HG03060 (cell line): ENCODE data around the gene ARHGAP40.
"Not testable (repeated sequence)": the region's sequence is repeated elsewhere in the genome, so short reads cannot be mapped to it uniquely, and the experiment has no call there.

Source experiments
- ATAC-seq: cut with Tn5 transposase; IDR thresholded peaks from one replicate; pipeline ENCODE4 v1.9.1; 2021; ENCODE audit warnings: low read depth, moderate number of reproducible peaks; ENCODE audit not compliant: unreplicated experiment

Gene ARHGAP40

GRCh38 chr20:38586181-38586525, 15.5 kb upstream of the ARHGAP40 start:
- no peak for ATAC-seq

GRCh38 chr20:38588303-38588702, 13.3 kb upstream of the ARHGAP40 start:
- ATAC-seq: no peak

- ATAC-seq: no peak
These were observed 12.3 kb upstream of the ARHGAP40 start for GRCh38 chr20:38589351-38589750.

- no peak for ATAC-seq
These were observed 11.5 kb upstream of the ARHGAP40 start for GRCh38 chr20:38589967-38590675.

- no peak for ATAC-seq
These were observed 10.7 kb upstream of the ARHGAP40 start for GRCh38 chr20:38590676-38591473.

GRCh38 chr20:38591474-38592410, 9.9 kb upstream of the ARHGAP40 start:
- no peak for ATAC-seq

- ATAC-seq: not testable (repeated sequence)
These were observed 9.2 kb upstream of the ARHGAP40 start for GRCh38 chr20:38592411-38592790.

- ATAC-seq: not testable (repeated sequence)
These were observed 7.3 kb upstream of the ARHGAP40 start for GRCh38 chr20:38594281-38594680.

- not testable (repeated sequence) for ATAC-seq
These were observed 5.7 kb upstream of the ARHGAP40 start for GRCh38 chr20:38595886-38596285.

- ATAC-seq: no peak
These were observed 2.2 kb upstream of the ARHGAP40 start for GRCh38 chr20:38599410-38599882.

GRCh38 chr20:38600057-38600456, 1.6 kb upstream of the ARHGAP40 start:
- ATAC-seq: no peak

- no peak for ATAC-seq
These were observed 574 bp downstream of the ARHGAP40 start for GRCh38 chr20:38602185-38602581.

- no peak for ATAC-seq
These were observed 1.7 kb downstream of the ARHGAP40 start for GRCh38 chr20:38603286-38603685.

- ATAC-seq: no peak
These were observed 3.3 kb downstream of the ARHGAP40 start for GRCh38 chr20:38604873-38605303.

- no peak for ATAC-seq
These were observed 5.7 kb downstream of the ARHGAP40 start for GRCh38 chr20:38607351-38607750.

GRCh38 chr20:38608188-38608587, 6.6 kb downstream of the ARHGAP40 start:
- no peak for ATAC-seq

GRCh38 chr20:38609815-38610214, 8.2 kb downstream of the ARHGAP40 start:
- no peak for ATAC-seq

GRCh38 chr20:38610521-38610920, 8.9 kb downstream of the ARHGAP40 start:
- no peak for ATAC-seq

- no peak for ATAC-seq
These were observed 11.3 kb downstream of the ARHGAP40 start for GRCh38 chr20:38612751-38613515.

- ATAC-seq: no peak
These were observed 13.7 kb downstream of the ARHGAP40 start for GRCh38 chr20:38615283-38615682.
